Upper lobe of right lung (tissue), 1 donor: ENCODE measurements around the gene ANKS1B. TPM values are rescaled to one million over a fixed set of nuclear protein-coding genes. Genes with fewer than 3 reads are reported as not detected.
"Not testable (repeated sequence)": the region's sequence is repeated elsewhere in the genome, so short reads cannot be mapped to it uniquely, and the experiment has no call there.

Source experiments
- ATAC-seq: fragments of 200-7000 bp; cut with Tn5 transposase; one replicate; pipeline ENCODE4 v1.9.1; 2020; ENCODE audit warnings: mild to moderate bottlenecking, moderate library complexity
- DNase-seq: peaks from one replicate; pipeline ENCODE4 v3.0.0-alpha.2; 2020
- H3K27ac ChIP-seq: fragments of 200-600 bp; one replicate; pipeline ENCODE4 v1.8.0; 2022
- H3K27me3 ChIP-seq: fragments of 200-600 bp; one replicate; pipeline ENCODE4 v1.8.0; 2022; ENCODE audit warnings: mild to moderate bottlenecking
- H3K36me3 ChIP-seq: fragments of 200-600 bp; one replicate; pipeline ENCODE4 v1.8.0; 2022
- H3K4me1 ChIP-seq: fragments of 200-600 bp; one replicate; pipeline ENCODE4 v1.8.0; 2022
- H3K4me3 ChIP-seq: fragments of 200-600 bp; one replicate; pipeline ENCODE4 v1.8.0; 2022; ENCODE audit warnings: mild to moderate bottlenecking
- H3K9me3 ChIP-seq: fragments of 200-600 bp; one replicate; pipeline ENCODE4 v1.8.0; 2022
- intact Hi-C: fragments of 100-400 bp; cut with DNase I; formaldehyde crosslinking; loops from one replicate; pipeline ENCODE4 v1.11.0; 2022
- total RNA-seq: library from RNA; stranded (reverse); fragmentation: NEBNext Ultra II Directional; extraction: Animal tissue kit (Norgen Biotek cat#: 25700); gene quantifications from one replicate; pipeline ENCODE4 v1.2.1, GENCODE V29; 2021
- TF ChIP-seq, protein P1 (sequence below): fragments of 200-600 bp; IDR thresholded peaks from one replicate; pipeline ENCODE4 v1.8.0; 2022; ENCODE audit warnings: antibody characterized with exemption
- donor health status: DM: no; HTN: yes; CAD: no; lungs with severe emphysema.

Gene ANKS1B
- total RNA-seq, 1 donor from 2014 or later, result 5.3 TPM

GRCh38 chr12:98970210-98970609, 1014.5 kb downstream of the ANKS1B start:
- no peaks in the 10 kb centered on the region for H3K9me3 ChIP-seq
- no peak overlapping the region for H3K4me3 ChIP-seq
- H3K27me3 ChIP-seq, result no peaks in the 10 kb centered on the region
- H3K4me1 ChIP-seq, result no peaks in the 10 kb centered on the region
- TF ChIP-seq, protein P1, sequence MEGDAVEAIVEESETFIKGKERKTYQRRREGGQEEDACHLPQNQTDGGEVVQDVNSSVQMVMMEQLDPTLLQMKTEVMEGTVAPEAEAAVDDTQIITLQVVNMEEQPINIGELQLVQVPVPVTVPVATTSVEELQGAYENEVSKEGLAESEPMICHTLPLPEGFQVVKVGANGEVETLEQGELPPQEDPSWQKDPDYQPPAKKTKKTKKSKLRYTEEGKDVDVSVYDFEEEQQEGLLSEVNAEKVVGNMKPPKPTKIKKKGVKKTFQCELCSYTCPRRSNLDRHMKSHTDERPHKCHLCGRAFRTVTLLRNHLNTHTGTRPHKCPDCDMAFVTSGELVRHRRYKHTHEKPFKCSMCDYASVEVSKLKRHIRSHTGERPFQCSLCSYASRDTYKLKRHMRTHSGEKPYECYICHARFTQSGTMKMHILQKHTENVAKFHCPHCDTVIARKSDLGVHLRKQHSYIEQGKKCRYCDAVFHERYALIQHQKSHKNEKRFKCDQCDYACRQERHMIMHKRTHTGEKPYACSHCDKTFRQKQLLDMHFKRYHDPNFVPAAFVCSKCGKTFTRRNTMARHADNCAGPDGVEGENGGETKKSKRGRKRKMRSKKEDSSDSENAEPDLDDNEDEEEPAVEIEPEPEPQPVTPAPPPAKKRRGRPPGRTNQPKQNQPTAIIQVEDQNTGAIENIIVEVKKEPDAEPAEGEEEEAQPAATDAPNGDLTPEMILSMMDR, result no peak
- intact Hi-C loops, result no loop called here
- H3K36me3 ChIP-seq, result no peaks in the 10 kb centered on the region
- ATAC-seq (no peak), DNase-seq (no peak)
- no peak overlapping the region for H3K27ac ChIP-seq

GRCh38 chr12:98968896-98969295, 1015.8 kb downstream of the ANKS1B start:
- TF ChIP-seq, protein P1, result no peak
- no peaks in the 10 kb centered on the region for H3K27me3 ChIP-seq
- DNase-seq (no peak), ATAC-seq (no peak)
- H3K9me3 ChIP-seq, result no peaks in the 10 kb centered on the region
- no peaks in the 10 kb centered on the region for H3K4me1 ChIP-seq
- H3K36me3 ChIP-seq, result no peaks in the 10 kb centered on the region
- H3K27ac ChIP-seq, result no peak overlapping the region
- no peak overlapping the region for H3K4me3 ChIP-seq
- intact Hi-C loops, result no loop called here

- H3K4me1 ChIP-seq, H3K9me3 ChIP-seq: not testable (repeated sequence)
These were observed 1027.6 kb downstream of the ANKS1B start for GRCh38 chr12:98957135-98957534.

GRCh38 chr12:98955284-98955683, 1029.5 kb downstream of the ANKS1B start:
- no peak overlapping the region for H3K4me3 ChIP-seq
- H3K36me3 ChIP-seq, result no peaks in the 10 kb centered on the region
- TF ChIP-seq, protein P1, result no peak
- no peaks in the 10 kb centered on the region for H3K4me1 ChIP-seq
- intact Hi-C loops, result no loop called here
- ATAC-seq, result no peak
- DNase-seq, result no peak
- H3K27ac ChIP-seq, result no peak overlapping the region
- H3K9me3 ChIP-seq, result no peaks in the 10 kb centered on the region
- no peaks in the 10 kb centered on the region for H3K27me3 ChIP-seq

More at GRCh38 chr12:98957135-98957534, 1027.6 kb downstream of the ANKS1B start:
- ATAC-seq, H3K36me3 ChIP-seq, intact Hi-C loops, H3K4me3 ChIP-seq, DNase-seq, H3K27ac ChIP-seq, H3K27me3 ChIP-seq: not testable (repeated sequence)

- Histone ChIP-seq H3K36me3 (no peaks in the 10 kb centered on the region), H3K9me3 (no peaks in the 10 kb centered on the region), H3K27ac (no peak overlapping the region), H3K27me3 (no peaks in the 10 kb centered on the region), H3K4me3 (no peak overlapping the region), H3K4me1 (no peaks in the 10 kb centered on the region)
- DNase-seq (no peak), ATAC-seq (no peak)
- intact Hi-C loops, result no loop called here
- TF ChIP-seq, protein P1, result no peak
These were observed 1030.2 kb downstream of the ANKS1B start for GRCh38 chr12:98954506-98954905.

GRCh38 chr12:98951406-98951805, 1033.3 kb downstream of the ANKS1B start:
- TF ChIP-seq, protein P1, result no peak

More at GRCh38 chr12:98951406-98951805, 1033.3 kb downstream of the ANKS1B start:
- Histone ChIP-seq H3K4me1 (no peaks in the 10 kb centered on the region), H3K9me3 (no peaks in the 10 kb centered on the region), H3K36me3 (no peaks in the 10 kb centered on the region), H3K27me3 (no peaks in the 10 kb centered on the region), H3K4me3 (no peak overlapping the region), H3K27ac (no peak overlapping the region)
- intact Hi-C loops, result no loop called here
- no peak for DNase-seq
- no peak for ATAC-seq
